ENCODE results near the gene TEX26.

TEX26 gene

GRCh38 chr13:30932481-30933353, at the start of gene TEX26:
Gene TEX26, plus strand, starts transcription at chr13:30932656. Its CDS starts 60 bp downstream, at chr13:30932716.
- peak within 1 kb of the TSS; percentile 18 for H3K4me3 ChIP-seq (ENCODE audit: low read depth, low read length)

GRCh38 chr13:30882996-30883766, 49.3 kb upstream of the TEX26 start:
- H3K4me3 ChIP-seq (ENCODE audit: low read depth, low read length), result no peak overlapping the region

- H3K4me3 ChIP-seq (ENCODE audit: low read depth, low read length), result no peak overlapping the region
Measured at GRCh38 chr13:30884543-30884942, 47.9 kb upstream of the TEX26 start.

GRCh38 chr13:30889196-30889690, 43.2 kb upstream of the TEX26 start:
- H3K4me3 ChIP-seq (ENCODE audit: low read depth, low read length), result no peak overlapping the region

- no peak overlapping the region for H3K4me3 ChIP-seq (ENCODE audit: low read depth, low read length)
Measured at GRCh38 chr13:30892966-30893365, 39.5 kb upstream of the TEX26 start.

- no peak overlapping the region for H3K4me3 ChIP-seq (ENCODE audit: low read depth, low read length)
Measured at GRCh38 chr13:30895773-30896172, 36.7 kb upstream of the TEX26 start.

- H3K4me3 ChIP-seq (ENCODE audit: low read depth, low read length), result no peak overlapping the region
Measured at GRCh38 chr13:30898070-30898469, 34.4 kb upstream of the TEX26 start.

- no peak overlapping the region for H3K4me3 ChIP-seq (ENCODE audit: low read depth, low read length)
Measured at GRCh38 chr13:30898678-30899241, 33.7 kb upstream of the TEX26 start.

- H3K4me3 ChIP-seq (ENCODE audit: low read depth, low read length), result no peak overlapping the region
Measured at GRCh38 chr13:30900436-30900835, 32.0 kb upstream of the TEX26 start.

- no peak overlapping the region for H3K4me3 ChIP-seq (ENCODE audit: low read depth, low read length)
Measured at GRCh38 chr13:30900952-30901749, 31.3 kb upstream of the TEX26 start.

- no peak overlapping the region for H3K4me3 ChIP-seq (ENCODE audit: low read depth, low read length)
Measured at GRCh38 chr13:30904043-30904442, 28.4 kb upstream of the TEX26 start.

GRCh38 chr13:30905932-30906383, 26.5 kb upstream of the TEX26 start, which contains the start of gene MEDAG:
Gene MEDAG, plus strand, starts transcription at chr13:30906271. Its CDS starts 245 bp downstream, at chr13:30906516.
- peak within 1 kb of the TSS; percentile 14 for H3K4me3 ChIP-seq (ENCODE audit: low read depth, low read length)

- H3K4me3 ChIP-seq (ENCODE audit: low read depth, low read length), result peak overlapping the region; percentile 14
Measured at GRCh38 chr13:30906411-30907051, 25.9 kb upstream of the TEX26 start.

GRCh38 chr13:30907121-30907861, 25.2 kb upstream of the TEX26 start:
- H3K4me3 ChIP-seq (ENCODE audit: low read depth, low read length), result no peak overlapping the region

GRCh38 chr13:30908416-30908980, 24.0 kb upstream of the TEX26 start:
- H3K4me3 ChIP-seq (ENCODE audit: low read depth, low read length), result no peak overlapping the region

- no peak overlapping the region for H3K4me3 ChIP-seq (ENCODE audit: low read depth, low read length)
Measured at GRCh38 chr13:30910676-30911075, 21.8 kb upstream of the TEX26 start.

GRCh38 chr13:30915691-30916541, 16.5 kb upstream of the TEX26 start:
- no peak overlapping the region for H3K4me3 ChIP-seq (ENCODE audit: low read depth, low read length)

GRCh38 chr13:30916991-30917390, 15.5 kb upstream of the TEX26 start:
- H3K4me3 ChIP-seq (ENCODE audit: low read depth, low read length), result no peak overlapping the region

Measured in iPS-11a (cell line).